Transverse colon (tissue), 4 donors: Measurements from ENCODE around the gene SCGB3A1. TPM values are rescaled to one million over a fixed set of nuclear protein-coding genes. Genes with fewer than 3 reads are reported as not detected.

ENCODE experiments used
- DNase-seq: peaks from one replicate; pipeline ENCODE4 v3.0.0-alpha.2; 2019
- H3K27ac ChIP-seq, 4 donors: fragments of 200-600 bp; sonication (generic); 2 replicates each; pipeline ENCODE4 v1.5.1; 2016 to 2018; ENCODE audit warnings: inconsistent platforms in 4 of 4
- H3K27me3 ChIP-seq: fragments of 200-600 bp; sonication (generic); 2 replicates; pipeline ENCODE4 v1.5.1; 2017; ENCODE audit warnings: inconsistent platforms
- H3K36me3 ChIP-seq, 4 donors: fragments of 200-600 bp; sonication (generic); 2 replicates each; pipeline ENCODE4 v1.5.1; 2017 to 2019; ENCODE audit warnings: inconsistent platforms in 4 of 4
- H3K4me1 ChIP-seq, 4 donors: fragments of 200-600 bp; sonication (generic); 2 replicates each; pipeline ENCODE4 v1.5.1; 2017 to 2020; ENCODE audit warnings: inconsistent platforms in 4 of 4
- H3K4me3 ChIP-seq, 4 donors: fragments of 200-600 bp; sonication (generic); 1 replicate in 1 of 4; 2 replicates in 3 of 4; pipeline versions ENCODE4 v1.5.1 to v1.6.1; 2017 to 2019; ENCODE audit warnings: inconsistent platforms in 4 of 4
- H3K9me3 ChIP-seq, 2 donors: fragments of 200-600 bp; sonication (generic); 2 replicates each; pipeline ENCODE4 v1.5.1; 2017 to 2019; ENCODE audit warnings: inconsistent platforms in 2 of 2
- EP300 ChIP-seq: sonication (generic); formaldehyde crosslinking; IDR thresholded peaks from one replicate; pipeline ENCODE4 v1.6.1; 2017; ENCODE audit warnings: antibody characterized with exemption, low read depth
- POLR2A ChIP-seq: fragments of 450-650 bp; IDR thresholded peaks from one replicate; pipeline ENCODE4 v1.6.1; 2016; ENCODE audit warnings: antibody characterized with exemption, mild to moderate bottlenecking, moderate library complexity
- POLR2AphosphoS5 ChIP-seq, 3 donors: sonication (generic); formaldehyde crosslinking; IDR thresholded peaks; one replicate each; pipeline ENCODE4 v1.6.1; 2016; ENCODE audit warnings: antibody characterized with exemption in 3 of 3
- WGBS, 2 donors: methylation state at CpG; one replicate each; pipeline ENCODE4 v1.1.5; 2018; ENCODE audit warnings: low coverage in 1 of 2; 5-methylcytosine and 5-hydroxymethylcytosine counted together
- in situ Hi-C, 4 donors: fragments of 200-750 bp; cut with MboI; loops; one replicate each; pipeline versions ENCODE4 v1.15.0 to v1.15.1; 2017; ENCODE audit warnings: low sequenced_read_pairs in 3 of 4, low pct_ligation_motif_present in 1 of 4, low pct_unique_long_range_greater_than_20kb in 1 of 4
- intact Hi-C: fragments of 100-400 bp; cut with DNase I; formaldehyde crosslinking; loops from one replicate; pipeline ENCODE4 v1.15.1; 2023; ENCODE audit warnings: low total_unique reads
- total RNA-seq, 4 donors: library from RNA; depleted of rRNA; stranded (reverse); fragments of >200 nt; gene quantifications; one replicate each; pipeline ENCODE4 v1.1.0, GENCODE V29; 2016
- TF ChIP-seq, protein P1 (sequence below), 5 experiments: fragments of 200-600 bp in 3 of 5; fragments of 450-650 bp in 2 of 5; sonication (generic) in 3 of 5; IDR thresholded peaks; 1 replicate in 2 of 5; 2 replicates in 3 of 5; pipeline ENCODE4 v1.5.1; 2016 to 2017; ENCODE audit warnings: antibody characterized with exemption in 5 of 5, inconsistent platforms in 3 of 5, mild to moderate bottlenecking in 2 of 5, moderate library complexity in 1 of 5

Gene SCGB3A1, protein sequence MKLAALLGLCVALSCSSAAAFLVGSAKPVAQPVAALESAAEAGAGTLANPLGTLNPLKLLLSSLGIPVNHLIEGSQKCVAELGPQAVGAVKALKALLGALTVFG
- not detected for total RNA-seq

DNA sequence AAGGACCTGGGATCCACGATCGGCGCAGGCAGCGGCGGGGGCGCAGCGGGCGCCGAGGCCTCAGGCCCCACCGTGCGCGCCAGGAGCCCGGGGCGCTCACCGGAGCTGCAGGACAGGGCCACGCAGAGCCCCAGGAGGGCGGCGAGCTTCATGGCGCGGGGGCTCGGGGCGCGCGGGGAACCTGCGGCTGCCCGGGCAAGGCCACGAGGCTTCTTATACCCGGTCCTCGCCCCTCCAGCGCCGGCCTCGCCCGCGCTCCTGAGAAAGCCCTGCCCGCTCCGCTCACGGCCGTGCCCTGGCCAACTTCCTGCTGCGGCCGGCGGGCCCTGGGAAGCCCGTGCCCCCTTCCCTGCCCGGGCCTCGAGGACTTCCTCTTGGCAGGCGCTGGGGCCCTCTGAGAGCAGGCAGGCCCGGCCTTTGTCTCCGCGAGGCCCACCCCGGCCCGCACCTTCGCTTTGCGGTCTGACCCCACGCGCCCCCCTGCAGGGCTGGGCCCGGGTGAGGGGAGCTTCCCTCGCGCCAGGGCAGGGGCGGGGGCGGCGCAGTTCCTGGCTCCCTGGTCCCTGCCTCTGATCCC, at the start of gene SCGB3A1:
Gene SCGB3A1 (minus strand): TSS at position 189 of the 577 bp plus-strand sequence. CDS start 37 bp downstream, at position 152.
- Histone ChIP-seq H3K9me3 (no peaks in the 10 kb centered on the region), H3K4me3 (peak within 1 kb of the TSS in 2 of 4 donors; percentile 2 to 25), H3K27ac (no peak within 1 kb of the TSS), H3K36me3 (no peaks in the 10 kb centered on the region), H3K27me3 (peaks cover 55% of the 10 kb centered on the region), H3K4me1 (peaks cover 0 to 13% (median 5%) of the 10 kb centered on the region in 4 donors)
- no peak for DNase-seq
- TF ChIP-seq EP300: no peak
- TF ChIP-seq, protein P1, sequence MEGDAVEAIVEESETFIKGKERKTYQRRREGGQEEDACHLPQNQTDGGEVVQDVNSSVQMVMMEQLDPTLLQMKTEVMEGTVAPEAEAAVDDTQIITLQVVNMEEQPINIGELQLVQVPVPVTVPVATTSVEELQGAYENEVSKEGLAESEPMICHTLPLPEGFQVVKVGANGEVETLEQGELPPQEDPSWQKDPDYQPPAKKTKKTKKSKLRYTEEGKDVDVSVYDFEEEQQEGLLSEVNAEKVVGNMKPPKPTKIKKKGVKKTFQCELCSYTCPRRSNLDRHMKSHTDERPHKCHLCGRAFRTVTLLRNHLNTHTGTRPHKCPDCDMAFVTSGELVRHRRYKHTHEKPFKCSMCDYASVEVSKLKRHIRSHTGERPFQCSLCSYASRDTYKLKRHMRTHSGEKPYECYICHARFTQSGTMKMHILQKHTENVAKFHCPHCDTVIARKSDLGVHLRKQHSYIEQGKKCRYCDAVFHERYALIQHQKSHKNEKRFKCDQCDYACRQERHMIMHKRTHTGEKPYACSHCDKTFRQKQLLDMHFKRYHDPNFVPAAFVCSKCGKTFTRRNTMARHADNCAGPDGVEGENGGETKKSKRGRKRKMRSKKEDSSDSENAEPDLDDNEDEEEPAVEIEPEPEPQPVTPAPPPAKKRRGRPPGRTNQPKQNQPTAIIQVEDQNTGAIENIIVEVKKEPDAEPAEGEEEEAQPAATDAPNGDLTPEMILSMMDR (IDR thresholded peaks at IDR 0.05): no peak
- no peak for TF ChIP-seq POLR2AphosphoS5 (IDR thresholded peaks at IDR 0.05)
- TF ChIP-seq POLR2A: no peak
- in situ Hi-C loops (no loop called here), intact Hi-C loops (no loop called here)
- WGBS, 2 donors: 10% methylated on average over 20 of the region's 60 CpGs; no CpG with 5 or more reads in 1 of the 2 donors

DNA sequence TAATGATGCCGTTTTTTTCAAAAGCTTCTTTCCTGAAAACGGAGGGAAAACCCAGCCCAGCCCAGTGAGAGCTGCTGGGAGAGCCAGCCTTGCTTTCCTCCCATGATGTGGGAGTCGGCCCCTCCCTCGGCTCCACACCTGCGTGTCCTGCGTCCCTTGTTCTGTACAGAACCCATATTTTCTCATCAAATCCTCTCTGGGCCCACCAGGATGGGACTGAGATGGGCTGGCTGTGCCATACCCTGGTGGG, 49.2 kb upstream of the SCGB3A1 start:
- no peaks in the 10 kb centered on the region for H3K27me3 ChIP-seq
- no peaks in the 10 kb centered on the region for H3K4me1 ChIP-seq
- no peak overlapping the region for H3K4me3 ChIP-seq
- H3K9me3 ChIP-seq: no peaks in the 10 kb centered on the region
- intact Hi-C loops (no loop called here), in situ Hi-C loops (no loop called here)
- no peak overlapping the region for H3K27ac ChIP-seq
- no peak for DNase-seq
- H3K36me3 ChIP-seq: no peaks in the 10 kb centered on the region
- TF ChIP-seq, protein P1 (IDR thresholded peaks at IDR 0.05): no peak
- 31% methylated on average over 6 of the region's 6 CpGs; no CpG with 5 or more reads in 1 of the 2 donors for WGBS, 2 donors

DNA sequence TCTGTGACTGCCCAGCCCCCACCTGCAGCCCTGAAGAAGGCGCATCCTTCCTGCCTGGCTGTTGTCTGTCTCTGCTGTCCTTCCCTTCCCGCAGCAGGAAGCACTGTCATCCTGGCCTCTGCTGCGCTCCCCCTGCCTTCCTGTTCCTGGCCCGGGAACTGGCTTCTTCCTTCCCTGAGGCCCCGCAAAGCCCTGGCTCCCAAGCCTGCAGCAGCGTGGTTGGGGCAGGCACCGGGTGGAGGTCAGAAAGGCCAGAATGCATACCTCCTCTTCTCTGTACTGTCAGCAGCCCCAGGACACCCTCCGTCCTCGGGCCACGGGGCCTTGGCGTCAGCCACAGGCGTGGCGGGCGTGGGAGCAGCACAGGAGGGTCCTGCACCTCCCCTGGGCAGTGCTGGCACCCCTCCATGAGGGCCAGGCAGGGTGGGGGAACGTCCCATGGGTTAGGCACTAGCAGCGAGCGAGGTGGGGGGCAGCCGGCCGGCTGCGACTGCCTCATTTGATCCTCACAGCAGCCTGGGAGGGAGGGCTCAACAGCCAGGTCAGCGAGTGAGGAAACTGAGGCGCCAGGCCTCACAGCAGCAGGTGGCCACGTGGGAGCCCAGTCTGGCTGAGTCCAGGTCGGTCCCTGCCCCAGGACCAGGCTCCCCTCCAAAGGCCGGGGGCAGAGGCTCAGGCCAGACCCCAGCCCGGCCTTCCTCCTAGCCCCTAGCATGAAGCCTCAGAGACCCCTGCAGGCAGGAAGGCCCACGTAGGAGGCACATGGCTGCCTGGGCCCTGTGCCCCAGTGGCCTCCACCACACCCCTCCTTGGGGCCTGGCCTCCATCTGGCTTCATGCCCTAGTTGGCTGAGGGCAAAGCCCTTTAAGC, 48.7 kb upstream of the SCGB3A1 start:
- Histone ChIP-seq H3K9me3 (no peaks in the 10 kb centered on the region), H3K36me3 (no peaks in the 10 kb centered on the region), H3K4me3 (no peak overlapping the region), H3K27me3 (no peaks in the 10 kb centered on the region), H3K27ac (no peak overlapping the region), H3K4me1 (no peaks in the 10 kb centered on the region)
- peak; percentile 6 for DNase-seq
- 57% methylated on average over 18 of the region's 27 CpGs; no CpG with 5 or more reads in 1 of the 2 donors for WGBS, 2 donors
- intact Hi-C loops (no loop called here), in situ Hi-C loops (no loop called here)
- TF ChIP-seq, protein P1 (IDR thresholded peaks at IDR 0.05): no peak
- TF ChIP-seq POLR2A: no peak
- no peak for TF ChIP-seq POLR2AphosphoS5 (IDR thresholded peaks at IDR 0.05)
- TF ChIP-seq EP300: no peak

DNA sequence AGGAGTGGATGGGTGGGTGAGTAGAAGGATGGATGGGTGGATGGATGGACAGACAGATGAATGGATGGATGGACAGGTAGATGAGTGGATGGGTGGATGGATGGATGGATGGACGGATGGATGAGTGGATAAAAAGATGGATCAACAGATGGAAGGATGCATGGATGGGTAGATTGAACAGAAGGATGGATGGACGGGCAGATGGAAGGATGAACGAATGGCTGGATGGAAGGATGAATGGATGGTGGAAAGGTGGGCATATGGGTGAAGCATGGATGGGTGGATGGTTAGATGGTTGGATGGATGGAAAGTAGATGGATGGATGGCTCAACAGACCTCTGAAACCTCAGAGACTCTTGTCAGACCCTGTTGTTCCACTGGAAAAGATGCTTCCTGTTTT, 48.0 kb upstream of the SCGB3A1 start:
- intact Hi-C loops: no loop called here
- no peak overlapping the region for H3K27ac ChIP-seq
- TF ChIP-seq POLR2A (no peak), EP300 (no peak), POLR2AphosphoS5 (IDR thresholded peaks at IDR 0.05) (no peak)
- TF ChIP-seq, protein P1 (IDR thresholded peaks at IDR 0.05): no peak
- no peak overlapping the region for H3K4me3 ChIP-seq
- in situ Hi-C loops: no loop called here
- no peaks in the 10 kb centered on the region for H3K36me3 ChIP-seq
- no peaks in the 10 kb centered on the region for H3K9me3 ChIP-seq
- DNase-seq: no peak
- H3K4me1 ChIP-seq: no peaks in the 10 kb centered on the region
- 59 to 61% methylated on average over 3 of the region's 3 CpGs for WGBS, 2 donors
- H3K27me3 ChIP-seq: no peaks in the 10 kb centered on the region
